GM23338 (cell line): ENCODE data around the gene CGNL1.

Experiments used
- EZH2 ChIP-seq: fragments of 200-600 bp; sonication (generic); IDR thresholded peaks from one replicate; pipeline ENCODE4 v1.8.0; 2017; ENCODE audit warnings: antibody characterized with exemption, mild to moderate bottlenecking, low read depth; ENCODE audit not compliant: unreplicated experiment
- EZH2phosphoT487 ChIP-seq: fragments of 200-600 bp; sonication (generic); IDR thresholded peaks from one replicate; pipeline ENCODE4 v1.8.1; 2018; ENCODE audit warnings: antibody characterized with exemption; ENCODE audit not compliant: unreplicated experiment
- JUNB ChIP-seq: IDR thresholded peaks from one replicate; pipeline ENCODE4 v1.6.1; 2016; ENCODE audit warnings: antibody characterized with exemption; ENCODE audit not compliant: unreplicated experiment
- POLR2AphosphoS5 ChIP-seq: IDR thresholded peaks from 2 replicates; pipeline ENCODE4 v1.6.1; 2016; ENCODE audit warnings: antibody characterized with exemption, low read depth
- STAT1 ChIP-seq: IDR thresholded peaks from one replicate; pipeline ENCODE4 v1.6.1; 2016; ENCODE audit warnings: antibody characterized with exemption; ENCODE audit not compliant: unreplicated experiment
- TF ChIP-seq, protein P1 (sequence below), 2 experiments: fragments of 200-600 bp in 1 of 2; sonication (generic) in 1 of 2; conservative IDR thresholded peaks; 2 replicates each; pipeline versions ENCODE4 v1.5.1 to v1.6.1; 2016 to 2017; ENCODE audit warnings: antibody characterized with exemption in 2 of 2, low read depth in 2 of 2, mild to moderate bottlenecking in 2 of 2, moderate library complexity in 1 of 2
- TF ChIP-seq, protein P2 (sequence below): IDR thresholded peaks from one replicate; pipeline ENCODE4 v1.6.1; 2018; ENCODE audit warnings: antibody characterized with exemption; ENCODE audit not compliant: unreplicated experiment
- TF ChIP-seq, protein P3 (sequence below): IDR thresholded peaks from 2 replicates; pipeline ENCODE4 v1.6.1; 2016; ENCODE audit warnings: antibody characterized with exemption

DNA sequence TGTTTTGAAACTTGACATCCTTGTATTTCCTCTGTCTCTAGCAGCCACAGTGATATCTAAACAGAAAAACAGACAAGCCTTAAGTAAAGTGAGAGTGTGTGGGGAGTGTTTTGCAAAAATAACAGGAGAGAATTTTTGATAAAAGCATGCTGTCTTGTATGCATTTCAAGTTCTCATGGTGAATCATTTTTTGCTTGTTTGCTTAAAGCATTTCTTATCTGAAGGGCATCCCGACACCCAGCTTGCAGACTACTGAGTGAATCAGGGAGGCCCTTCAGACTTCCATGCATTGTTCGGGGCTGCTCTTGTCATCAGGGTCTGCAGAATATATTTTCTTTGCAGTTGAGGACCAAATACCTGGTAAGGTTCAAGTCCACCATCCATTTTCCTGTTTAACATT lies 8.5 kb downstream of the CGNL1 start:
- TF ChIP-seq, protein P1, sequence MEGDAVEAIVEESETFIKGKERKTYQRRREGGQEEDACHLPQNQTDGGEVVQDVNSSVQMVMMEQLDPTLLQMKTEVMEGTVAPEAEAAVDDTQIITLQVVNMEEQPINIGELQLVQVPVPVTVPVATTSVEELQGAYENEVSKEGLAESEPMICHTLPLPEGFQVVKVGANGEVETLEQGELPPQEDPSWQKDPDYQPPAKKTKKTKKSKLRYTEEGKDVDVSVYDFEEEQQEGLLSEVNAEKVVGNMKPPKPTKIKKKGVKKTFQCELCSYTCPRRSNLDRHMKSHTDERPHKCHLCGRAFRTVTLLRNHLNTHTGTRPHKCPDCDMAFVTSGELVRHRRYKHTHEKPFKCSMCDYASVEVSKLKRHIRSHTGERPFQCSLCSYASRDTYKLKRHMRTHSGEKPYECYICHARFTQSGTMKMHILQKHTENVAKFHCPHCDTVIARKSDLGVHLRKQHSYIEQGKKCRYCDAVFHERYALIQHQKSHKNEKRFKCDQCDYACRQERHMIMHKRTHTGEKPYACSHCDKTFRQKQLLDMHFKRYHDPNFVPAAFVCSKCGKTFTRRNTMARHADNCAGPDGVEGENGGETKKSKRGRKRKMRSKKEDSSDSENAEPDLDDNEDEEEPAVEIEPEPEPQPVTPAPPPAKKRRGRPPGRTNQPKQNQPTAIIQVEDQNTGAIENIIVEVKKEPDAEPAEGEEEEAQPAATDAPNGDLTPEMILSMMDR (conservative IDR thresholded peaks at IDR 0.05; ENCODE audit: low read depth in 2 of 2): no peak
- TF ChIP-seq EZH2phosphoT487 (no peak), POLR2AphosphoS5 (no peak), STAT1 (no peak), EZH2 (no peak), JUNB (no peak)
- TF ChIP-seq, protein P2, sequence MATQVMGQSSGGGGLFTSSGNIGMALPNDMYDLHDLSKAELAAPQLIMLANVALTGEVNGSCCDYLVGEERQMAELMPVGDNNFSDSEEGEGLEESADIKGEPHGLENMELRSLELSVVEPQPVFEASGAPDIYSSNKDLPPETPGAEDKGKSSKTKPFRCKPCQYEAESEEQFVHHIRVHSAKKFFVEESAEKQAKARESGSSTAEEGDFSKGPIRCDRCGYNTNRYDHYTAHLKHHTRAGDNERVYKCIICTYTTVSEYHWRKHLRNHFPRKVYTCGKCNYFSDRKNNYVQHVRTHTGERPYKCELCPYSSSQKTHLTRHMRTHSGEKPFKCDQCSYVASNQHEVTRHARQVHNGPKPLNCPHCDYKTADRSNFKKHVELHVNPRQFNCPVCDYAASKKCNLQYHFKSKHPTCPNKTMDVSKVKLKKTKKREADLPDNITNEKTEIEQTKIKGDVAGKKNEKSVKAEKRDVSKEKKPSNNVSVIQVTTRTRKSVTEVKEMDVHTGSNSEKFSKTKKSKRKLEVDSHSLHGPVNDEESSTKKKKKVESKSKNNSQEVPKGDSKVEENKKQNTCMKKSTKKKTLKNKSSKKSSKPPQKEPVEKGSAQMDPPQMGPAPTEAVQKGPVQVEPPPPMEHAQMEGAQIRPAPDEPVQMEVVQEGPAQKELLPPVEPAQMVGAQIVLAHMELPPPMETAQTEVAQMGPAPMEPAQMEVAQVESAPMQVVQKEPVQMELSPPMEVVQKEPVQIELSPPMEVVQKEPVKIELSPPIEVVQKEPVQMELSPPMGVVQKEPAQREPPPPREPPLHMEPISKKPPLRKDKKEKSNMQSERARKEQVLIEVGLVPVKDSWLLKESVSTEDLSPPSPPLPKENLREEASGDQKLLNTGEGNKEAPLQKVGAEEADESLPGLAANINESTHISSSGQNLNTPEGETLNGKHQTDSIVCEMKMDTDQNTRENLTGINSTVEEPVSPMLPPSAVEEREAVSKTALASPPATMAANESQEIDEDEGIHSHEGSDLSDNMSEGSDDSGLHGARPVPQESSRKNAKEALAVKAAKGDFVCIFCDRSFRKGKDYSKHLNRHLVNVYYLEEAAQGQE: no peak
- TF ChIP-seq, protein P3, sequence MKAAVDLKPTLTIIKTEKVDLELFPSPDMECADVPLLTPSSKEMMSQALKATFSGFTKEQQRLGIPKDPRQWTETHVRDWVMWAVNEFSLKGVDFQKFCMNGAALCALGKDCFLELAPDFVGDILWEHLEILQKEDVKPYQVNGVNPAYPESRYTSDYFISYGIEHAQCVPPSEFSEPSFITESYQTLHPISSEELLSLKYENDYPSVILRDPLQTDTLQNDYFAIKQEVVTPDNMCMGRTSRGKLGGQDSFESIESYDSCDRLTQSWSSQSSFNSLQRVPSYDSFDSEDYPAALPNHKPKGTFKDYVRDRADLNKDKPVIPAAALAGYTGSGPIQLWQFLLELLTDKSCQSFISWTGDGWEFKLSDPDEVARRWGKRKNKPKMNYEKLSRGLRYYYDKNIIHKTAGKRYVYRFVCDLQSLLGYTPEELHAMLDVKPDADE: no peak
